Measurements from ENCODE around the gene SNIP1.

Gene SNIP1, protein sequence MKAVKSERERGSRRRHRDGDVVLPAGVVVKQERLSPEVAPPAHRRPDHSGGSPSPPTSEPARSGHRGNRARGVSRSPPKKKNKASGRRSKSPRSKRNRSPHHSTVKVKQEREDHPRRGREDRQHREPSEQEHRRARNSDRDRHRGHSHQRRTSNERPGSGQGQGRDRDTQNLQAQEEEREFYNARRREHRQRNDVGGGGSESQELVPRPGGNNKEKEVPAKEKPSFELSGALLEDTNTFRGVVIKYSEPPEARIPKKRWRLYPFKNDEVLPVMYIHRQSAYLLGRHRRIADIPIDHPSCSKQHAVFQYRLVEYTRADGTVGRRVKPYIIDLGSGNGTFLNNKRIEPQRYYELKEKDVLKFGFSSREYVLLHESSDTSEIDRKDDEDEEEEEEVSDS

DNA sequence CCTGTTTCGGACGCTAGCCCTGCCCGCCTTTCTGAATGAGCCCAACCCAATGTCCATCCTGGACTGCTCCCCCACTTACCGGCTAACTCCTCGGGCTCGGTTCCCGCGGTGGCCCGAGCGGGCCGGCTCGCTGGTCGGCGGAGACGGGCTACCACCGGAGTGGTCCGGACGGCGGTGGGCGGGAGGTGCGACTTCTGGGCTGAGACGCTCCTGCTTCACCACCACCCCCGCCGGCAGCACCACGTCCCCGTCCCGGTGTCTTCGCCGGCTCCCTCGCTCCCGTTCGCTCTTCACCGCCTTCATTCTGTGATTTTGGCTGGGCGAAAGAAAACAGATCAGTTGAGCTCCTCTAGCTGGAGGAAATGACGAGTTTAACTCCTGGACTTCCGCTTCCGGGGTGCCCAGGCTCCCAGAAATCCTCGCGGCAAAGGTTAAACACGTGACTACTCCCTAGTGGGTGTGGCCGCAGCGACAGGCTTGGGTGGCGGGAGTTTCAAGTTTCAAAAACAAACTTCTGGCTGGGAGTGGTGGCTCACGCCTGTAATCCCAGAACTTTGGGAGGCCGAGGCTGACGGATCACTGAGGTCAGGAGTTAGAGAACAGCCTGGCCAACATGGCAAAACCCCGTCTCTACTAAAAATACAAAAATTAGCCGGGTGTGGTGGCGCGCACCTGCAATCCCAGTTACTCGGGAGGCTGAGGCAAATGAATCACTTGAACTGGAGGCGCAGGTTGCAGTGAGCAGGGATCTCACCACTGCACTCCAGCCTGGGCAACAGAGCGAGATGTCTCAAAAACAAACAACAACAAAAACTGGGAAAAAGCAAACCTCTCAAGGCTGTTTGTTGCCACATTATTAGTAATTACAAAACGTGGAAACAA, at the start of gene SNIP1:
TSS of gene SNIP1 (minus strand) at position 367 of the 882 bp plus-strand sequence. CDS start at position 303, 64 bp downstream.
- DNase-seq (ENCODE audit: low spot score): peak; percentile 93
- Histone ChIP-seq H3K27ac (peak within 1 kb of the TSS; percentile 85 to 90), H3K4me3 (peak within 1 kb of the TSS; percentile 97)
- TF ChIP-seq, protein P1, sequence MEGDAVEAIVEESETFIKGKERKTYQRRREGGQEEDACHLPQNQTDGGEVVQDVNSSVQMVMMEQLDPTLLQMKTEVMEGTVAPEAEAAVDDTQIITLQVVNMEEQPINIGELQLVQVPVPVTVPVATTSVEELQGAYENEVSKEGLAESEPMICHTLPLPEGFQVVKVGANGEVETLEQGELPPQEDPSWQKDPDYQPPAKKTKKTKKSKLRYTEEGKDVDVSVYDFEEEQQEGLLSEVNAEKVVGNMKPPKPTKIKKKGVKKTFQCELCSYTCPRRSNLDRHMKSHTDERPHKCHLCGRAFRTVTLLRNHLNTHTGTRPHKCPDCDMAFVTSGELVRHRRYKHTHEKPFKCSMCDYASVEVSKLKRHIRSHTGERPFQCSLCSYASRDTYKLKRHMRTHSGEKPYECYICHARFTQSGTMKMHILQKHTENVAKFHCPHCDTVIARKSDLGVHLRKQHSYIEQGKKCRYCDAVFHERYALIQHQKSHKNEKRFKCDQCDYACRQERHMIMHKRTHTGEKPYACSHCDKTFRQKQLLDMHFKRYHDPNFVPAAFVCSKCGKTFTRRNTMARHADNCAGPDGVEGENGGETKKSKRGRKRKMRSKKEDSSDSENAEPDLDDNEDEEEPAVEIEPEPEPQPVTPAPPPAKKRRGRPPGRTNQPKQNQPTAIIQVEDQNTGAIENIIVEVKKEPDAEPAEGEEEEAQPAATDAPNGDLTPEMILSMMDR (IDR thresholded peaks at IDR 0.05): no peak

DNA sequence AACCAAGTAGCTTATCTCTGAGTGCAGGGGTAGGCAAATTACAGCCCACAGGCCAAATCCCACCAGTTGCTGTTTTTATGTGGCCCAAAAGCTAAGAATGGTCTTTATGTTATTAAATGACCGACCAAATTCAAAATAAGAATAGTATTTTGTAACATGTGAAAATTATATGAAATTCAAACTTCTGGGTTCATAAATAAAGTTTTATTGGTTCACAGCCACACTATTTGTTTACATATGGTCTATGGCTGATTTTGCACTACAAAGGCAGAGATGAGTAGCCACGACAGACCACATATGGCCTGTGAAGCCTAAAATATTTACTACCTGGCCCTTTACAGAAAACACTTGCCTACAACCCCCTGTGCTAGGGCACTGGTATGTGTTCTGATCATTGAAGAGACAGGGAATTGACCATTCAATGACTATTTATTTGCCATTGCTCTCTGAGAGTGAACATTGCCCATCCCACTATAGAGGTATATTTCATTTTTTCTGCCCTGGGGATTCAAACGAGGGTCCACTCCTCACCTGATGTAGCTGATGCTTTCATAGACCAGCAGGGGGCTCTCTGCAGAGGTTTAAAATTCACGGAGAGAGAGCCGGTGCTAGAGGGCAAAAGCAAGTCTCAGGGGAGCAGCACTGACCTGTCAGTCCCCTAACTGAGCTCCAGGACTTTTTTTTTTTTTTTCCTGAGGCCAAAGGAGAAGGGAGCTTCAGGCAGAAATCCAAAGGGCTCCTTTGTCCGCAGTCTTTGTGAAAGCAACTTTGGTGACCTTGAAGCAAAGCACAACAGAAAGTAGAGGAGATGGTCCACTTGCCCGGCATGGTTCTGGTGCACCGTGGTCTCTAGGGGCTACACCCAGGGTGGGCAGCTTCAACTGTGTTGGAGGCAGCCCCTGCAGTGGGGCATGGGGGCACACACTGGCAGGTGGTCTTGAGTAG, 48.9 kb upstream of the SNIP1 start:
- no peak for DNase-seq (ENCODE audit: low spot score)
- H3K4me3 ChIP-seq: no peak overlapping the region
- TF ChIP-seq, protein P1 (IDR thresholded peaks at IDR 0.05): peak; percentile 23
- no peak overlapping the region for H3K27ac ChIP-seq

DNA sequence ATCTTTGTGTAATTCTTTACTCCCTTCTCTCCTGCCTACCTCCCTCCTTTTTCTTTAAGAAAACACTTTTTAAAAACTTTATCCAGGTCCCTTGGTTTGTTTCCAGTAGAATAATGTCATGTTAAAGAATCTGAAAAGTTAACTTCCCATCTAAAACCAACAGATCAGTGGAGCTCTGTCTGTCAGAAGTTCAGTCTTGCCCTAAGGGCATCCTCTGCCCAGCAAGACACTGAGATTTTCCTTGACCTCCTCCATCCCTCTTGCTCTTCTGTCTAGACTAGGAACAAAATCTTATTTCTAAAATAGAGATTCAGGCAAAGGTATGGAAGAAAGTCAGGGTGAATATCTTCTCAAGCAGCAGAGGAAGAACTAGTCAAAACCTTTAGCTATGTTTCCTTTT, 47.3 kb upstream of the SNIP1 start:
- DNase-seq (ENCODE audit: low spot score): no peak
- Histone ChIP-seq H3K27ac (no peak overlapping the region), H3K4me3 (no peak overlapping the region)

DNA sequence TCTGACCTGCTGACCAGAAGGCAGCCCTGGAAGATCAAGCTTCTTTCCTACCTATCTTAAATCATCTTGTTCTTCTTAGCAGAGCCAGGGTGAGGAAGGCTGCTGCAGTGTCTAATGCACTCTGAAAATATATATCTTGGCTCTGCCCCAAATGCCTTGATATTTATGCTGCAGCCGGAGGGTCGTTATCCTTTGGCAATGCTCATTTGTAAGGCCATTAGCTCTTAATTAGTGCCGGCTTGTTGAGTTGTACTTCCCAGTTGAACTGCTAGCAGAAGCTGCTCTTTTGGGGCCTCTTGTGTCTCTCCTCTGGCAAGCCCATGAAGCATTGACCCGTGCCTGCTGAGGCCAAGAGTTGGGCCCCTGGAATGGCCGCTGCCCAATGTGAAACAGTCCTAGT, 45.8 kb upstream of the SNIP1 start:
- H3K27ac ChIP-seq: no peak overlapping the region
- TF ChIP-seq, protein P1 (IDR thresholded peaks at IDR 0.05): no peak
- no peak for DNase-seq (ENCODE audit: low spot score)
- no peak overlapping the region for H3K4me3 ChIP-seq

More for the DNA sequence above, 47.3 kb upstream of the SNIP1 start:
- TF ChIP-seq, protein P1 (IDR thresholded peaks at IDR 0.05): no peak

DNA sequence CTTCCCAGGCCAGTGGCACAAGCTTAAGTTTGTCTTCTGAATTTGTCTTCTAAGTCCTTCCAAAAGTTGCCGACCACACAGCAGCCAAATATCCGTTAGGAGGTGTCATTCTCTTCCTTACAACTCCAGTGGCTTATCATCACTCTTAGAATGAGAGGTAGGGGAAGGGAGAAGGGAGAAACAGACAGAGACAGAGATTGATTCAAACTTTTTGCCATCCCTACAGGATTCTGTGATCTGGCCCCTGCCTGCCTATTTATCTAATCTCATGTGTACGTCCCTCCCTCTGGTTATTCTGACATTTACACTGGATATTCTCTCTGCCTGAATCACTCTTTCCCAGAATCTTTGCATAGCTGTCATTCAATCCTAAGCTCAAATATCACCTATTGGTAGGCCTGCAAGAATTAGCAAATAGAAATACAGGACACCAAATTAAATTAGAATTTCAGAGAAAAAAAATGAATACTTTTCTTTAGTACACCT, 42.1 kb upstream of the SNIP1 start:
- peak overlapping the region; percentile 96 for H3K4me3 ChIP-seq
- TF ChIP-seq, protein P1 (IDR thresholded peaks at IDR 0.05): no peak
- H3K27ac ChIP-seq: peak overlapping the region; percentile 74 to 84
- no peak for DNase-seq (ENCODE audit: low spot score)

DNA sequence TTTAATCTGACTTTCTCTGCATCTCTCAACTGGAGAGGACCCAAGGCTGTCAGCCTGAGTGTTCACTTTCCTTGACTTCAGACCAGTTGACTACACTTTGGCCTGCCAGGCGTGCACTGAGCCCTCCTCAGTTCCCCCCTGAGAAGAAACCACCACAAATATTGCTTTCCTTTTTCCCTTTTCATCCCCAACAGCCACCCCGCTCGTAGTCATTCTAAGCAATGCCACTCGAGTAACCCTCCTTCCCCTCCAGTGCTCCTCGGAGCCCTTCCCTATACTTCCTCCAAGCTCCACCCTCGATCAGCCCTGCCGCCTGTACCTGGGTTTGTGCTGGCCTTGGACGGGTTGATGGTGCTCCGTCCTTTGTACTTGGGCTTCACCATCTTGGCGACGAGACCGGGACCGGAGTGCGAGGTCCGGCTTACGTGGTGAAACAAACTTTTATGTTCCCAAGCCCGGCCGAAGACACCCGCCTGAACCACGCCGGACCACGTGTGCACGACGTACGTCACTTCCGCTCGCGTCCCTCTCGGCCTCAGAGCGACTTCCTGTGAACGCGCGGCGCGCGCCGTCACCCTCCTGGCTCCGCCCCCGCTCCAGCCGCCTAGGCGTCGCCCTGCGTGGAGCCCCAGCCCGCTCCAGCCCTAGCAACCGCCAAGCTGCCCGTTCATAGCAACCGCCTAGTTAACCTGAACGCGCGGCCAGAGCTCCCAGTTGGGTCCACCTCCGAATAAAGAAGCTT, 41.5 kb upstream of the SNIP1 start, which contains the start of gene GNL2:
TSS of gene GNL2 (minus strand) at position 498 of the 742 bp plus-strand sequence. CDS start at position 383, 115 bp downstream.
- TF ChIP-seq, protein P1 (IDR thresholded peaks at IDR 0.05): no peak
- H3K27ac ChIP-seq: peak within 1 kb of the TSS; percentile 74 to 84
- DNase-seq (ENCODE audit: low spot score): peak; percentile 98
- H3K4me3 ChIP-seq: peak within 1 kb of the TSS; percentile 96

Data from coronary artery (tissue), 2 donors.